ENCODE measurements around the gene ZBED3. TPM values are rescaled to one million over a fixed set of nuclear protein-coding genes. Genes with fewer than 3 reads are reported as not detected.
A peak's percentile ranks its signal among the peaks of the same experiment; 100 is the strongest.

The ZBED3 gene
- total RNA-seq, 2 experiments from 2014 or later = 3.0 to 3.7 TPM

DNA sequence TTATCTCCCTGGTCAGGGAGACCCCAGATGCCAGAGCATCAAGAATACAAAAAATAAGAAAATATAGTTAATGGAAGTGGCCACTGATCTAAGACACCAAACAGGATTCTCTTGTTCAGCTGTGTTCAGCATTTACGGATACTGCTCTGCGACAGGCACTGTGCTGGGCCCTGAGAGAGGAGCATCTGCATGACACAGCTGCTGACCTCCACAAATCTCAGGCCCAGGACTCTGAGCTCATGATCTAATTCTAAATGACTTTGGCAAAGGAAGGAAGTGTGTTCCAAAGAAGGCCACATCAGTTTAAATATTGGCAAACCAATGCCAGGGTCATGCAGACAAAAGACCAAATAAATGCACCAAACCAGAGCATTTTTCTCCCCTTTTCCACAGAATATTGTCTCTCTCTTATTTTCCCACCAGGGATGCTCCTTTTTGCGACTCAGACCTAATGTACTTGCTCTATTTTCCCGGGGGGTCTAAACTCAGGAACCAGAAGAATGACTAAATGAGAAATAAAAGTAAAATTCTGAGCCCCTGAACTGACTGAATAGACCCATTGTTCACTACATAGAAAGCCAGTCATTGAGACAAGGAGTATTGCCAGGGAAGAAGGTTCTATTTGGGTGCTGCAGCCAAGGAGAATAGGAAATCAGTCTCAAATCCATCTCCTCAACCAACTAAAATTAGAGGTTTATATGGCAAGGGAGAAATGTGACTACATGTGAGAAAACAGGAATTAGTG, 58.3 kb downstream of the ZBED3 start:
- no peak overlapping the region for H3K4me3 ChIP-seq (ENCODE audit: low read length)
- peaks cover 23% of the 10 kb centered on the region for H3K36me3 Mint-ChIP-seq (ENCODE audit: low read depth)
- H3K4me1 ChIP-seq (ENCODE audit: insufficient read depth, low read length) = peaks cover 19% of the 10 kb centered on the region
- DNase-seq (no peak), ATAC-seq (ENCODE audit: poor library complexity) (no peak)
- TF ChIP-seq, protein P1, sequence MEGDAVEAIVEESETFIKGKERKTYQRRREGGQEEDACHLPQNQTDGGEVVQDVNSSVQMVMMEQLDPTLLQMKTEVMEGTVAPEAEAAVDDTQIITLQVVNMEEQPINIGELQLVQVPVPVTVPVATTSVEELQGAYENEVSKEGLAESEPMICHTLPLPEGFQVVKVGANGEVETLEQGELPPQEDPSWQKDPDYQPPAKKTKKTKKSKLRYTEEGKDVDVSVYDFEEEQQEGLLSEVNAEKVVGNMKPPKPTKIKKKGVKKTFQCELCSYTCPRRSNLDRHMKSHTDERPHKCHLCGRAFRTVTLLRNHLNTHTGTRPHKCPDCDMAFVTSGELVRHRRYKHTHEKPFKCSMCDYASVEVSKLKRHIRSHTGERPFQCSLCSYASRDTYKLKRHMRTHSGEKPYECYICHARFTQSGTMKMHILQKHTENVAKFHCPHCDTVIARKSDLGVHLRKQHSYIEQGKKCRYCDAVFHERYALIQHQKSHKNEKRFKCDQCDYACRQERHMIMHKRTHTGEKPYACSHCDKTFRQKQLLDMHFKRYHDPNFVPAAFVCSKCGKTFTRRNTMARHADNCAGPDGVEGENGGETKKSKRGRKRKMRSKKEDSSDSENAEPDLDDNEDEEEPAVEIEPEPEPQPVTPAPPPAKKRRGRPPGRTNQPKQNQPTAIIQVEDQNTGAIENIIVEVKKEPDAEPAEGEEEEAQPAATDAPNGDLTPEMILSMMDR (IDR thresholded peaks at IDR 0.05) = no peak
- no peaks in the 10 kb centered on the region for H3K36me3 ChIP-seq (ENCODE audit: insufficient read depth, low read length)
- peaks cover 41% of the 10 kb centered on the region for H3K4me1 Mint-ChIP-seq (ENCODE audit: low read depth)
- ChIA-PET CTCF (no interaction called here), POLR2A (no interaction called here)
- H3K27me3 ChIP-seq (ENCODE audit: control insufficient read depth in 1 of 2, insufficient read depth in 2 of 2, low read length in 2 of 2) = no peaks in the 10 kb centered on the region
- peaks cover 11% of the 10 kb centered on the region for H3K9me3 Mint-ChIP-seq
- peaks cover 0 to 9% of the 10 kb centered on the region in 2 experiments for H3K9me3 ChIP-seq (ENCODE audit: control insufficient read depth in 1 of 2, insufficient read depth in 1 of 2, low read length in 2 of 2)
- intact Hi-C loops (cut with DNase I, micrococcal nuclease) = loop anchor here in 1 of 2 experiments (5.0 to 10.0 kb wide), 4 partner anchors 167 to 1517 kb away; partner anchors contain the start of genes AP3B1, CERT1 and POLK
- H3K27ac Mint-ChIP-seq = peak overlapping the region; percentile 89
- peak overlapping the region; percentile 76 for H3K4me3 Mint-ChIP-seq
- H3K27ac ChIP-seq (ENCODE audit: low read depth in 1 of 2, low read length in 2 of 2) = no peak overlapping the region
- peaks cover 5% of the 10 kb centered on the region for H3K27me3 Mint-ChIP-seq

DNA sequence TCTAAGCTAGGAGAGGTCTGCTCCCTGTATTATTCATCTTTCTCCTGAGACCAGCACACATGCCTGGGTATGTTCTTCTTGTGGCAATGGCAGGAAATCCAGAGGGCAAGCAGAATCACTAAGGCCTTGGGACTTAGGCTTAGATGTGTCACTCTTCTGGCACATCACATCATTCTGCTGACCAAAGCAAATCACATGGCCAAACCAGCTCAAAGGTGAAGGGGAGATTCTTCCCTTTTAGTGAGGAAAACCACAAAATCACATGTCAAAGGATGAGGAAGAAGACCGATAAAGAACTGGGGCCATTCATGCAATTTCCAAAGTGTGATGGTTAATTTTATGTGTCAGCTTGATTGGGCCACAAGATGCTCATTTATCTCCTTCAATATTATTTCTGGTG, 62.6 kb downstream of the ZBED3 start:
- Mint-ChIP-seq H3K4me1 (ENCODE audit: low read depth) (peaks cover 5% of the 10 kb centered on the region), H3K36me3 (ENCODE audit: low read depth) (peaks cover 13% of the 10 kb centered on the region), H3K9me3 (peaks cover 7% of the 10 kb centered on the region), H3K27ac (no peak overlapping the region), H3K27me3 (peaks cover 42% of the 10 kb centered on the region), H3K4me3 (no peak overlapping the region)
- Histone ChIP-seq H3K27me3 (ENCODE audit: control insufficient read depth in 1 of 2, insufficient read depth in 2 of 2, low read length in 2 of 2) (no peaks in the 10 kb centered on the region), H3K4me3 (ENCODE audit: low read length) (no peak overlapping the region), H3K9me3 (ENCODE audit: control insufficient read depth in 1 of 2, insufficient read depth in 1 of 2, low read length in 2 of 2) (peaks cover 0 to 7% of the 10 kb centered on the region in 2 experiments), H3K27ac (ENCODE audit: low read depth in 1 of 2, low read length in 2 of 2) (no peak overlapping the region), H3K36me3 (ENCODE audit: insufficient read depth, low read length) (no peaks in the 10 kb centered on the region), H3K4me1 (ENCODE audit: insufficient read depth, low read length) (peaks cover 1% of the 10 kb centered on the region)
- no peak for ATAC-seq (ENCODE audit: poor library complexity)
- POLR2A ChIA-PET = no interaction called here
- intact Hi-C loops (cut with DNase I, micrococcal nuclease) = loop anchor here in 1 of 2 experiments (10.0 kb wide), 2 partner anchors 1270 to 1330 kb away; partner anchors contain the start of gene AP3B1
- CTCF ChIA-PET = no interaction called here
- TF ChIP-seq, protein P1 (IDR thresholded peaks at IDR 0.05) = no peak
- DNase-seq = peak in 2 of 14 experiments; percentile 11 to 26

DNA sequence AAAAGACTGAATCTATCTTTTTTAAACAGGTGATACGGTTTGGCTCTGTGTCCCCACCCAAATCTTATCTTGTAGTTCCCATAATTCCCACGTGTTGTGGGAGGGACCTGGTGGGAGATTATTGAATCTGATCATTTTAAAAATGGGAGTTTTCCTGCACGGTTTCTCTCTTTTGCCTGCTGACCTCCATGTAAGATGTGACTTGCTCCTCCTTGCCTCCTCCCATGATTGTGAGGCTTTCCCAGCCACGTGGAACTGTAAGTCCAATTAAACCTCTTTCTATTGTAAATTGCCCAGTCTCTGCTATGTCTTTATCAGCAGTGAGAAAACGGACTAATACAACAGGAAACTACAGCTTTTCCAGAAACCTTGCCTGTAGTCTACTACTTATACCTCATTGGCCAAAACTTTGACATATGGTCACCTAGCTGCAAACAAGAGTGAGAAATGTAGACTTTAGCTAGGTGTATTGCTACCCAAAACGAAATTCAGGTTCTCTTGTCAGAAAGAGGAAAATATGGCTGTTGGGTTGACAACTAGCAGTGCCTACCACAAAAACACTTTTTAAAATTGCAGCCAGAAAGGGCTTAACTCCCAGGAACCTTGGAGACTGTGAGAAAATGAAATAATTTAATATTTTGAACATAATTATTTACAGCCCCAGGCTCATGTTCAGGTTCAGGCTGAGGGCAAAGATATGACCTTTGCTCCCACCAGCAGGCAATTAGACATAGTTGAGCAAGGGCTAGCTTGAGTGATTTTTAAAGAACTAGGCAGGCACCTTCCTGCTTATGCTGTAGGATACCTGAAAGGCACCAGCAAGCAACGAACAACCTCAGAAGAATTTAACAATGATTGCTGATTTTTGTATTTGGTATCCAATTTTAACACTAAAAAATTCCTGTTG, 64.3 kb downstream of the ZBED3 start:
- H3K4me3 ChIP-seq (ENCODE audit: low read length) = no peak overlapping the region
- Mint-ChIP-seq H3K27ac (no peak overlapping the region), H3K36me3 (ENCODE audit: low read depth) (no peaks in the 10 kb centered on the region), H3K9me3 (no peaks in the 10 kb centered on the region), H3K27me3 (peaks cover 52% of the 10 kb centered on the region), H3K4me1 (ENCODE audit: low read depth) (no peaks in the 10 kb centered on the region), H3K4me3 (no peak overlapping the region)
- ATAC-seq (ENCODE audit: poor library complexity) (no peak), DNase-seq (no peak)
- H3K27me3 ChIP-seq (ENCODE audit: control insufficient read depth in 1 of 2, insufficient read depth in 2 of 2, low read length in 2 of 2) = no peaks in the 10 kb centered on the region
- H3K9me3 ChIP-seq (ENCODE audit: control insufficient read depth in 1 of 2, insufficient read depth in 1 of 2, low read length in 2 of 2) = no peaks in the 10 kb centered on the region
- CTCF ChIA-PET = no interaction called here
- H3K27ac ChIP-seq (ENCODE audit: low read depth in 1 of 2, low read length in 2 of 2) = no peak overlapping the region
- intact Hi-C loops (cut with DNase I, micrococcal nuclease) = loop anchor here in 1 of 2 experiments (10.0 kb wide), 2 partner anchors 1272 to 1332 kb away; partner anchors contain the start of gene AP3B1
- H3K4me1 ChIP-seq (ENCODE audit: insufficient read depth, low read length) = no peaks in the 10 kb centered on the region
- H3K36me3 ChIP-seq (ENCODE audit: insufficient read depth, low read length) = no peaks in the 10 kb centered on the region
- TF ChIP-seq, protein P1 (IDR thresholded peaks at IDR 0.05) = no peak
- POLR2A ChIA-PET = no interaction called here

Other genes starting within 250 kb of the ZBED3 start
- under 1 TPM; 0.22 to 0.47 TPM for gene S100Z, start 237.3 kb downstream of the ZBED3 start, total RNA-seq
- not detected for gene CRHBP, start 134.2 kb downstream of the ZBED3 start, total RNA-seq
- gene AGGF1, start 56.9 kb downstream of the ZBED3 start, total RNA-seq = 10 to 100 TPM; 15.5 to 15.7 TPM
- under 1 TPM; 0.22 to 0.27 TPM for gene PDE8B, start 123.4 kb upstream of the ZBED3 start, total RNA-seq